Measurements from ENCODE around the gene GDPD3. TPM values are rescaled to one million over a fixed set of nuclear protein-coding genes. Genes with fewer than 3 reads are reported as not detected.

GDPD3 gene
- total and polyA plus RNA-seq, 4 donors: 0.42 to 0.71 (median 0.55) TPM

GRCh38 chr16:30108059-30108850 lies 5.1 kb downstream of the GDPD3 start:
- Histone ChIP-seq H3K4me1 (ENCODE audit: control insufficient read depth in 4 of 4, insufficient read depth in 4 of 4, low read length in 3 of 4) (no peaks in the 10 kb centered on the region), H3K36me3 (ENCODE audit: control insufficient read depth in 4 of 4, insufficient read depth in 3 of 4, low read depth in 1 of 4, low read length in 3 of 4) (peaks cover 0 to 13% (median 6%) of the 10 kb centered on the region in 4 donors), H3K27me3 (ENCODE audit: control insufficient read depth in 4 of 4, insufficient read depth in 4 of 4, low read length in 3 of 4) (no peaks in the 10 kb centered on the region), H3K9me3 (ENCODE audit: control insufficient read depth in 4 of 4, low read length in 3 of 4) (no peaks in the 10 kb centered on the region), H3K9ac (ENCODE audit: low read depth in 1 of 2, low read length in 2 of 2) (no peak overlapping the region), H3K27ac (ENCODE audit: low read depth in 1 of 2, low read length in 2 of 2) (no peak overlapping the region), H3K4me3 (ENCODE audit: low read depth in 1 of 3, low read length in 3 of 3) (no peak overlapping the region)
- 90% methylated on average over 15 of the region's 15 CpGs for WGBS
- TF ChIP-seq ZBTB33 (IDR thresholded peaks at IDR 0.05) (no peak), JUND (IDR thresholded peaks at IDR 0.05) (no peak)
- no peak for DNase-seq (ENCODE audit: low spot score)

- DNase-seq (ENCODE audit: low spot score): no peak
These were observed 8.8 kb downstream of the GDPD3 start for GRCh38 chr16:30104492-30104891.

More at GRCh38 chr16:30104492-30104891, 8.8 kb downstream of the GDPD3 start:
- H3K4me1 ChIP-seq (ENCODE audit: control insufficient read depth in 4 of 4, insufficient read depth in 4 of 4, low read length in 3 of 4): no peaks in the 10 kb centered on the region
- no peak overlapping the region for H3K9ac ChIP-seq (ENCODE audit: low read depth in 1 of 2, low read length in 2 of 2)
- no peaks in the 10 kb centered on the region for H3K27me3 ChIP-seq (ENCODE audit: control insufficient read depth in 4 of 4, insufficient read depth in 4 of 4, low read length in 3 of 4)
- H3K36me3 ChIP-seq (ENCODE audit: control insufficient read depth in 4 of 4, insufficient read depth in 3 of 4, low read depth in 1 of 4, low read length in 3 of 4): peaks cover 0 to 7% (median 2%) of the 10 kb centered on the region in 4 donors
- H3K9me3 ChIP-seq (ENCODE audit: control insufficient read depth in 4 of 4, low read length in 3 of 4): no peaks in the 10 kb centered on the region
- H3K27ac ChIP-seq (ENCODE audit: low read depth in 1 of 2, low read length in 2 of 2): no peak overlapping the region
- no peak for TF ChIP-seq ZBTB33 (IDR thresholded peaks at IDR 0.05)
- no peak for TF ChIP-seq EGR1 (IDR thresholded peaks at IDR 0.05; ENCODE audit: low read depth in 2 of 2)
- no peak for TF ChIP-seq YY1 (IDR thresholded peaks at IDR 0.05)
- TF ChIP-seq FOXA2 (IDR thresholded peaks at IDR 0.05): no peak
- TF ChIP-seq TAF1 (conservative IDR thresholded peaks at IDR 0.05): no peak
- TF ChIP-seq HNF4G (IDR thresholded peaks at IDR 0.05): no peak
- no peak for TF ChIP-seq CTCF (IDR thresholded peaks at IDR 0.05; ENCODE audit: low read depth, low read length, missing input control)
- no peak for TF ChIP-seq JUND (IDR thresholded peaks at IDR 0.05)
- no peak for TF ChIP-seq REST (IDR thresholded peaks at IDR 0.05)
- no peak for TF ChIP-seq ATF3 (IDR thresholded peaks at IDR 0.05)
- no peak for TF ChIP-seq SP1 (IDR thresholded peaks at IDR 0.05)
- TF ChIP-seq GABPA (IDR thresholded peaks at IDR 0.05 in 1 of 2, conservative IDR thresholded peaks at IDR 0.05 in 1 of 2): no peak
- no peak for TF ChIP-seq NR2F2 (IDR thresholded peaks at IDR 0.05)
- no peak for TF ChIP-seq MAX (IDR thresholded peaks at IDR 0.05)
- no peak for TF ChIP-seq FOXA1 (IDR thresholded peaks at IDR 0.05)
- TF ChIP-seq RAD21 (IDR thresholded peaks at IDR 0.05): no peak
- no peak for TF ChIP-seq RXRA (IDR thresholded peaks at IDR 0.05)
- no peak for TF ChIP-seq HNF4A (conservative IDR thresholded peaks at IDR 0.05)
- 78% methylated on average over 6 of the region's 6 CpGs for WGBS
- H3K4me3 ChIP-seq (ENCODE audit: low read depth in 1 of 3, low read length in 3 of 3): no peak overlapping the region
